OCI-LY1 (cell line): ENCODE results near the gene SHE.

ENCODE experiments used
- CTCF ChIP-seq: fragments of 200-600 bp; sonication (generic), shearing (Covaris generic); IDR thresholded peaks from 2 replicates; pipeline ENCODE4 v1.5.1; 2017; ENCODE audit warnings: mild to moderate bottlenecking, antibody characterized with exemption, low read length, moderate library complexity, mixed read lengths
- EZH2 ChIP-seq: fragments of 200-600 bp; sonication (generic), shearing (Covaris generic); IDR thresholded peaks from 2 replicates; pipeline ENCODE4 v1.8.0; 2017; ENCODE audit warnings: borderline replicate concordance, mixed run types, mild to moderate bottlenecking, antibody characterized with exemption, low read length, moderate library complexity, mixed read lengths

GRCh38 chr1:154453574-154454352 lies 48.4 kb downstream of the SHE start:
- TF ChIP-seq CTCF: no peak
- TF ChIP-seq EZH2: no peak
